Neuronal stem cell (in vitro differentiated cells): ENCODE data around the gene BABAM2.

Experiments
- DNase-seq: peaks from one replicate; pipeline ENCODE4 v3.0.0-alpha.2; 2013; ENCODE audit warnings: low spot score
- H2AFZ ChIP-seq: one replicate; pipeline ENCODE4 v1.6.1; 2013; ENCODE audit warnings: mild to moderate bottlenecking, low read length, inconsistent platforms
- H2AK5ac ChIP-seq: 2 replicates; pipeline ENCODE4 v1.6.1; 2013; ENCODE audit warnings: low read depth, mild to moderate bottlenecking, inconsistent platforms, low read length, moderate library complexity, mixed read lengths
- H2BK120ac ChIP-seq: 2 replicates; pipeline ENCODE4 v1.6.1; 2013; ENCODE audit warnings: low read depth, mild to moderate bottlenecking, inconsistent platforms, low read length, moderate library complexity, mixed read lengths
- H2BK12ac ChIP-seq: one replicate; pipeline ENCODE4 v1.6.1; 2013; ENCODE audit warnings: low read length, inconsistent platforms
- H2BK15ac ChIP-seq: 2 replicates; pipeline ENCODE4 v1.6.1; 2013; ENCODE audit warnings: mild to moderate bottlenecking, low read length, inconsistent platforms, mixed read lengths
- H2BK5ac ChIP-seq: one replicate; pipeline ENCODE4 v1.6.1; 2013; ENCODE audit warnings: inconsistent platforms, mild to moderate bottlenecking, low read length, moderate library complexity
- H3K14ac ChIP-seq: one replicate; pipeline ENCODE4 v1.6.1; 2013; ENCODE audit warnings: low read length, inconsistent platforms
- H3K18ac ChIP-seq: 2 replicates; pipeline ENCODE4 v1.6.1; 2013; ENCODE audit warnings: low read length, inconsistent platforms
- H3K23ac ChIP-seq: 2 replicates; pipeline ENCODE4 v1.6.1; 2013; ENCODE audit warnings: low read depth, mild to moderate bottlenecking, mixed read lengths, low read length, inconsistent platforms; ENCODE audit not compliant: poor library complexity
- H3K27ac ChIP-seq: replicated peaks from 3 replicates; pipeline ENCODE4 v1.5.1; 2013; ENCODE audit warnings: low read length, inconsistent platforms
- H3K27me3 ChIP-seq, 3 experiments: 2 replicates each; pipeline ENCODE4 v1.6.1; 2013; ENCODE audit warnings: low read length in 3 of 3, mild to moderate bottlenecking in 2 of 3, inconsistent platforms in 1 of 3, low read depth in 1 of 3, mixed read lengths in 1 of 3, moderate library complexity in 1 of 3; ENCODE audit not compliant: control insufficient read depth in 3 of 3, insufficient read depth in 3 of 3
- H3K36me3 ChIP-seq, 2 donors: replicated peaks in 1 of 2; 2 replicates each; pipeline ENCODE4 v1.6.1; 2013; ENCODE audit warnings: low read length in 2 of 2; ENCODE audit not compliant: control insufficient read depth in 2 of 2, insufficient read depth in 2 of 2
- H3K4ac ChIP-seq: 2 replicates; pipeline ENCODE4 v1.6.1; 2013; ENCODE audit warnings: inconsistent platforms, mild to moderate bottlenecking, low read length, moderate library complexity
- H3K4me1 ChIP-seq, 2 donors: 1 replicate in 1 of 2; 2 replicates in 1 of 2; pipeline ENCODE4 v1.6.1; 2013; ENCODE audit warnings: low read length in 2 of 2, low read depth in 1 of 2; ENCODE audit not compliant: control insufficient read depth in 2 of 2, insufficient read depth in 1 of 2
- H3K4me2 ChIP-seq: one replicate; pipeline ENCODE4 v1.6.1; 2013; ENCODE audit warnings: mild to moderate bottlenecking, low read length, inconsistent platforms; ENCODE audit not compliant: insufficient read depth, poor library complexity, severe bottlenecking
- H3K4me3 ChIP-seq, 2 donors: 2 replicates each; pipeline ENCODE4 v1.5.1; 2013; ENCODE audit warnings: low read length in 2 of 2, mild to moderate bottlenecking in 2 of 2, inconsistent platforms in 1 of 2, moderate library complexity in 1 of 2
- H3K79me1 ChIP-seq: one replicate; pipeline ENCODE4 v1.6.1; 2013; ENCODE audit warnings: low read depth, mild to moderate bottlenecking, inconsistent platforms, low read length, moderate library complexity
- H3K9ac ChIP-seq: one replicate; pipeline ENCODE4 v1.6.1; 2013; ENCODE audit warnings: mild to moderate bottlenecking, low read depth, low read length, inconsistent platforms; ENCODE audit not compliant: poor library complexity
- H3K9me3 ChIP-seq, 2 donors: replicated peaks in 1 of 2; 2 replicates each; pipeline versions ENCODE3 to v1.6.1; 2013; ENCODE audit warnings: low read length in 2 of 2, mild to moderate bottlenecking in 2 of 2, inconsistent platforms in 1 of 2, low read depth in 1 of 2, mixed read lengths in 1 of 2, moderate library complexity in 1 of 2; ENCODE audit not compliant: control insufficient read depth in 2 of 2, insufficient read depth in 1 of 2
- H4K8ac ChIP-seq: one replicate; pipeline ENCODE4 v1.6.1; 2013; ENCODE audit warnings: low read depth, mild to moderate bottlenecking, inconsistent platforms, low read length, moderate library complexity
- H4K91ac ChIP-seq: one replicate; pipeline ENCODE4 v1.6.1; 2013; ENCODE audit warnings: low read length, low read depth, mild to moderate bottlenecking, inconsistent platforms; ENCODE audit not compliant: poor library complexity
- WGBS, 2 donors: extraction: QIAGEN DNeasy Blood & Tissue Kit; methylation state at CpG; one replicate each; pipeline ENCODE4 v1.1.7; 2013; ENCODE audit warnings: missing lambda C conversion rate in 2 of 2, mixed read lengths in 1 of 2; ENCODE audit not compliant: insufficient read length in 2 of 2, insufficient replicate concordance in 1 of 2; ENCODE audit errors: extremely low coverage in 2 of 2; 5-methylcytosine and 5-hydroxymethylcytosine counted together

The BABAM2 gene

GRCh38 chr2:27869763-27870162, 20.8 kb upstream of the BABAM2 start:
- no peak overlapping the region for H4K91ac ChIP-seq
- H2BK5ac ChIP-seq = no peak overlapping the region
- H2AK5ac ChIP-seq = no peak overlapping the region
- H2BK120ac ChIP-seq = no peak overlapping the region
- DNase-seq = no peak
- H2BK12ac ChIP-seq = no peak overlapping the region
- peaks cover 0 to 2% of the 10 kb centered on the region in 2 donors for H3K4me1 ChIP-seq
- H3K18ac ChIP-seq = no peak overlapping the region
- H3K4me2 ChIP-seq = no peak overlapping the region
- no peaks in the 10 kb centered on the region for H3K9me3 ChIP-seq
- WGBS, 2 donors = no CpG with 5 or more reads among the region's 6 CpGs
- H3K36me3 ChIP-seq = no peaks in the 10 kb centered on the region
- no peak overlapping the region for H3K23ac ChIP-seq
- H3K4ac ChIP-seq = no peak overlapping the region
- no peak overlapping the region for H3K9ac ChIP-seq
- no peak overlapping the region for H2BK15ac ChIP-seq
- H2AFZ ChIP-seq = no peak overlapping the region
- no peak overlapping the region for H3K4me3 ChIP-seq
- no peaks in the 10 kb centered on the region for H3K27me3 ChIP-seq
- no peak overlapping the region for H3K14ac ChIP-seq
- H3K79me1 ChIP-seq = no peaks in the 10 kb centered on the region
- H4K8ac ChIP-seq = no peak overlapping the region
- H3K27ac ChIP-seq = no peak overlapping the region

GRCh38 chr2:27870724-27871123, 19.8 kb upstream of the BABAM2 start:
- no peak overlapping the region for H2AK5ac ChIP-seq
- H2AFZ ChIP-seq = no peak overlapping the region
- no peak overlapping the region for H3K4ac ChIP-seq
- H3K4me1 ChIP-seq = peaks cover 0 to 2% of the 10 kb centered on the region in 2 donors
- H3K36me3 ChIP-seq = no peaks in the 10 kb centered on the region
- no peaks in the 10 kb centered on the region for H3K9me3 ChIP-seq
- H2BK120ac ChIP-seq = no peak overlapping the region
- H3K23ac ChIP-seq = no peak overlapping the region
- H4K91ac ChIP-seq = no peak overlapping the region
- H3K9ac ChIP-seq = no peak overlapping the region
- H2BK12ac ChIP-seq = no peak overlapping the region
- no peak overlapping the region for H2BK15ac ChIP-seq
- DNase-seq = no peak
- H3K4me2 ChIP-seq = no peak overlapping the region
- no peak overlapping the region for H3K14ac ChIP-seq
- H3K27ac ChIP-seq = no peak overlapping the region
- H2BK5ac ChIP-seq = no peak overlapping the region
- whole genome bisulfite sequencing, 2 donors = no CpG with 5 or more reads among the region's 3 CpGs
- H3K18ac ChIP-seq = no peak overlapping the region
- no peaks in the 10 kb centered on the region for H3K79me1 ChIP-seq
- H3K27me3 ChIP-seq = no peaks in the 10 kb centered on the region
- no peak overlapping the region for H4K8ac ChIP-seq
- H3K4me3 ChIP-seq = no peak overlapping the region

DNA sequence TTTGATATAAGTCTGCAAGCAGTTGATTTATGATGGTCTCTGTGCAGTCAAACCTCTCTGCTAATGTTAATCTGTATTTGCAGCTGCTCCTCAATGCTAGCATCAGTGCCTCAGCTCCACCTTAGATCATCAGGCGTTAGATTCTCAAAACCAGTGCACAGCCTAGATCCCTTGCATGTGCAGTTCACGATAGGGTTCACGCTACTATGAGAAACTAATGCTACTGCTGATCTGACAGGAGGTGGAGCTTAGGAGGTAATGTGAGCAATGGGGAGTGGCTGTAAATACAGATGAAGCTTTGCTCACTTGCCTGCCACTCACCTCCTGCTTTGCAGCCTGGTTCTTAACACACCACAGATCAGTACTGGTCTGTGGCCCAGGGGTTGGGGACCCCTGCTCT, 18.7 kb upstream of the BABAM2 start:
- H2BK120ac ChIP-seq = no peak overlapping the region
- no peaks in the 10 kb centered on the region for H3K27me3 ChIP-seq
- H3K36me3 ChIP-seq = no peaks in the 10 kb centered on the region
- no peaks in the 10 kb centered on the region for H3K9me3 ChIP-seq
- no peak overlapping the region for H3K9ac ChIP-seq
- DNase-seq = no peak
- no peak overlapping the region for H4K91ac ChIP-seq
- no peak overlapping the region for H3K14ac ChIP-seq
- H3K4me1 ChIP-seq = peaks cover 0 to 2% of the 10 kb centered on the region in 2 donors
- no peak overlapping the region for H3K27ac ChIP-seq
- no peak overlapping the region for H2BK5ac ChIP-seq
- H3K4me2 ChIP-seq = no peak overlapping the region
- no peaks in the 10 kb centered on the region for H3K79me1 ChIP-seq
- H2BK12ac ChIP-seq = no peak overlapping the region
- H3K4ac ChIP-seq = no peak overlapping the region
- no CpG with 5 or more reads among the region's 3 CpGs for WGBS, 2 donors
- no peak overlapping the region for H3K23ac ChIP-seq
- H3K18ac ChIP-seq = no peak overlapping the region
- no peak overlapping the region for H2AFZ ChIP-seq
- no peak overlapping the region for H2BK15ac ChIP-seq
- no peak overlapping the region for H3K4me3 ChIP-seq
- H2AK5ac ChIP-seq = no peak overlapping the region
- no peak overlapping the region for H4K8ac ChIP-seq

GRCh38 chr2:27873091-27873490, 17.4 kb upstream of the BABAM2 start:
- Histone ChIP-seq H3K4me2 (no peak overlapping the region), H4K8ac (no peak overlapping the region), H3K9me3 (no peaks in the 10 kb centered on the region), H3K14ac (no peak overlapping the region), H3K27me3 (no peaks in the 10 kb centered on the region), H2BK15ac (no peak overlapping the region), H3K79me1 (no peaks in the 10 kb centered on the region), H3K4me3 (no peak overlapping the region), H2AFZ (no peak overlapping the region), H2BK12ac (no peak overlapping the region), H2BK120ac (no peak overlapping the region), H4K91ac (no peak overlapping the region), H3K4me1 (peaks cover 0 to 2% of the 10 kb centered on the region in 2 donors), H2AK5ac (no peak overlapping the region), H3K27ac (no peak overlapping the region), H3K36me3 (no peaks in the 10 kb centered on the region), H3K9ac (no peak overlapping the region), H3K4ac (no peak overlapping the region), H3K18ac (no peak overlapping the region), H2BK5ac (no peak overlapping the region), H3K23ac (no peak overlapping the region)
- no CpG with 5 or more reads among the region's 1 CpG for WGBS, 2 donors
- no peak for DNase-seq
